Measurements from ENCODE around the gene MAPK14.
"Not testable (repeated sequence)": the region's sequence is repeated elsewhere in the genome, so short reads cannot be mapped to it uniquely, and the experiment has no call there.

Gene MAPK14

GRCh38 chr6:36121787-36122494 lies 94.3 kb downstream of the MAPK14 start:
- no peak overlapping the region for H3K27ac ChIP-seq
- in situ Hi-C loops (cut with HindIII; ENCODE audit: low pct_ligation_motif_present, low sequenced_read_pairs) = no loop called here
- no peak overlapping the region for H3K4me3 ChIP-seq (ENCODE audit: low read depth, low read length)
- H3K36me3 ChIP-seq (replicated peaks) = no peaks in the 10 kb centered on the region
- no peak for DNase-seq
- TF ChIP-seq, protein P1, sequence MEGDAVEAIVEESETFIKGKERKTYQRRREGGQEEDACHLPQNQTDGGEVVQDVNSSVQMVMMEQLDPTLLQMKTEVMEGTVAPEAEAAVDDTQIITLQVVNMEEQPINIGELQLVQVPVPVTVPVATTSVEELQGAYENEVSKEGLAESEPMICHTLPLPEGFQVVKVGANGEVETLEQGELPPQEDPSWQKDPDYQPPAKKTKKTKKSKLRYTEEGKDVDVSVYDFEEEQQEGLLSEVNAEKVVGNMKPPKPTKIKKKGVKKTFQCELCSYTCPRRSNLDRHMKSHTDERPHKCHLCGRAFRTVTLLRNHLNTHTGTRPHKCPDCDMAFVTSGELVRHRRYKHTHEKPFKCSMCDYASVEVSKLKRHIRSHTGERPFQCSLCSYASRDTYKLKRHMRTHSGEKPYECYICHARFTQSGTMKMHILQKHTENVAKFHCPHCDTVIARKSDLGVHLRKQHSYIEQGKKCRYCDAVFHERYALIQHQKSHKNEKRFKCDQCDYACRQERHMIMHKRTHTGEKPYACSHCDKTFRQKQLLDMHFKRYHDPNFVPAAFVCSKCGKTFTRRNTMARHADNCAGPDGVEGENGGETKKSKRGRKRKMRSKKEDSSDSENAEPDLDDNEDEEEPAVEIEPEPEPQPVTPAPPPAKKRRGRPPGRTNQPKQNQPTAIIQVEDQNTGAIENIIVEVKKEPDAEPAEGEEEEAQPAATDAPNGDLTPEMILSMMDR (IDR thresholded peaks at IDR 0.05; ENCODE audit: low read depth, low read length, missing control alignments) = no peak
- H3K27me3 ChIP-seq (replicated peaks) = no peaks in the 10 kb centered on the region

DNA sequence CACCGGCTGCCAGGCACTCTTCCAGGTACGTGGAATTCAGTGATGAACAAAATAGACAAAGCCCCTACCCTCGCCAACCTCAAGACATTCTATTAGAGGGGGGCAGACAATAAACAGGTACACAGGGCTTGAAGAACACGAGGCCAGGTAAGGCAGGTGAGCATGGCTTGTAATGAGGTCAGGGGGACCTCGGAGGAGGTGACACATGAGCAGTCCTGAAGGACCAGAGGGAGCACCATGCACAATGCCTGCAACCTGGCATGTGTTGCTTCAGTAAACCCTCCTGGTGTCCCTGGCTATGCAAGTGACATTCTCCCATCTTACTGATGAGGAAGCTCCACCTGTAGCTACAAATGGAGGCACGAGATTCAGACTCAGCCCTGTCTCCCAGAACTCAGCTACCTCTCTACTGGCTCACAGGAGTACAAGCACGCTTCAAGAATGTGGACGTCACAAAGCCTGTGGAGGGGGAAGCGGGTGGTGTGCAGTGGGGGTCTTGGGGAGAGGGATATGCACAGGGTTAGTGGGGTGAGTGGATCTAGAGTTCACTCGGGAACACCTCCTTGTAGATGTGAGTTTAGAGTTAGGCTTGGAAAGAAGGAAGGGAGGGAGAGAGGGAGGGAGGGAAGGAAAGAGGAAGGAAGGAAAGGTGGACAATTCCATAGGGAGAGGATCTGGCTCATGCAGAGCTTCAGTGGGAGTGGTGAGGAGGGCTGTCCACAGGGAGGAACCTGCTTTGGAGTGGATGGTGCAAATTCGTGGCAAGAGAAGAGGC lies 95.1 kb downstream of the MAPK14 start:
- Histone ChIP-seq H3K36me3 (replicated peaks) (no peaks in the 10 kb centered on the region), H3K27me3 (replicated peaks) (no peaks in the 10 kb centered on the region), H3K4me3 (ENCODE audit: low read depth, low read length) (no peak overlapping the region), H3K27ac (no peak overlapping the region)
- in situ Hi-C loops (cut with HindIII; ENCODE audit: low pct_ligation_motif_present, low sequenced_read_pairs) = no loop called here
- DNase-seq = no peak
- TF ChIP-seq, protein P1 (IDR thresholded peaks at IDR 0.05; ENCODE audit: low read depth, low read length, missing control alignments) = no peak

DNA sequence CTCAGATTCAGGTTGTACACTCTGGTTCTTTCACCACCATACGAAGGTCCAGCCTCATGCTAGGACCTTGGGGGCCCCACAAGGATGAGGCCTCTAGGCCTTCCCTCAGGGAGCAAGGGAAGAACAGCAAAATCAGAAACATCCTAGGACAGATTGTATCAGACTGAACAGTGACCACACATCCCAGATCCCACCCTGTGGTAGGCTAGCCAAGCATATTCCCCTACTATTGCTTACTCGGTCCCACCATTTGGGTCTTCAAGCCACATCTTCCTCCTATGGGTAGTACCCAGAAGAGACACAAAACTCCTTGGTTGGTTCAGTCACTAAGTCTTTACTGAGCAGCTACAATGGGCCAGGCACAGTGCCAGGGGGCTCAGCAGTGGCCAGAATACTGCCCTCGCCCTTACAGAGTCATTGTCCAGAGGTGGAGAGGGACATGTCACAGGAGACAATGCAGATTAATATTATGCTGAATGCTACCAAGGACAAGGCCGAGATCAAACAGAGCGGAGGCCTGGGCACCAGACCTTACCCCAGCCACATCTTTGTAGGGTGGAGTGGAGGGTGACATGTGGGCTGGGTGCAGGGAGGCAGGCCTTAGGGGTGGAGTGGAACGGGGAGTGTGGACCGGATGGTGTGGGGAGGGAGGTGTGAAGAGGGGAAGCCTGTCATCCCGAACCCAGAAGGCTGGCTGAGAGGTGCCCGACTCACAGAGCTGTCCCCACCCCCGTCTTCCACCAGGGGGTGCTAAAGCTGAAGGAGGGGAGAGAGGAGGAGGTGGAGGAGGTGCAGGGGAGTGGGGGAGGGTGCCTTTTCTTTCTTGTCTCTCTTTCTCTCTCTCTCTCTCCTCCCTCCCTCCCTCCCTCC lies 95.9 kb downstream of the MAPK14 start:
- H3K36me3 ChIP-seq (replicated peaks) = no peaks in the 10 kb centered on the region
- H3K27me3 ChIP-seq (replicated peaks) = no peaks in the 10 kb centered on the region
- H3K4me3 ChIP-seq (ENCODE audit: low read depth, low read length) = no peak overlapping the region
- TF ChIP-seq, protein P1 (IDR thresholded peaks at IDR 0.05; ENCODE audit: low read depth, low read length, missing control alignments) = peak; percentile 89
- H3K27ac ChIP-seq = no peak overlapping the region
- DNase-seq = peak; percentile 49
- in situ Hi-C loops (cut with HindIII; ENCODE audit: low pct_ligation_motif_present, low sequenced_read_pairs) = no loop called here

DNA sequence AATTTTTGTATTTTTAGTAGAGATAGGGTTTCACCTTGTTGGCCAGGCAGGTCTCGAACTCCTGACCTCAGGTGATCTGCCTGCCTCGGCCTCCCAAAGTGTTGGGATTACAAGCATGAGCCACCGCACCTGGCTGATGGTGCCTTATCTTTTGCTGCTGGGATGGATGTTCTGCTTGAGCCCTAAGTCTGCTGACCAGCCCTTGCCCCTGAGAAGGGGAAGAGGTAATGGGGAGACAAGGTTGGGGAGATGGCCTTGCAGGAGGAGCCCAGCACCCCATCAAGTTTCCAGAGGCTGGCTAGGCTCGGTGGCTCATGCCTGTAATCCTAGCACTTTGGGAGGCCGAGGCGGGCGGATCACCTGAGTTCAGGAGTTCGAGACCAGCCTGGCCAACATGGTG lies 96.7 kb downstream of the MAPK14 start:
- H3K27me3 ChIP-seq (replicated peaks); H3K27ac ChIP-seq; DNase-seq; in situ Hi-C loops (cut with HindIII; ENCODE audit: low pct_ligation_motif_present, low sequenced_read_pairs); H3K4me3 ChIP-seq (ENCODE audit: low read depth, low read length); H3K36me3 ChIP-seq (replicated peaks): not testable (repeated sequence)

DNA sequence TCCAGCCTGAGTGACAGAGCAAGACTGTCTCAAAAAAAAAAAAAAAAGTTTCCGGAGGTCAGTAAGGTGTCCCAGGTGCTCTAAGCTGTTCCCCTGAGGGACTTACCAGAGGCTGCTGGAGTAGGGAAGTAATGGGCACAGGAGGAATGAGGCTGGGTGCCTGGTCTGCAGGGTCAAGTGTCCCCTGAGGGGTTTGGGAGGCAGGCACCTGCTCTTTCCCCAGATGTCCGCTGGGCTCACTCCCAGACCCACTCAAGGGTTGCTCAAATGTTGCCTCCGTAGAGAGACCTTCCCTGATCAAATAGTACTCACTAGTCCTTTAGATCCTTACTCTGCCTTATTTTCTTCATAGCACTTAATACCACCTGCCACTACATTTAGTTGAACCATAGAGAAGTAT lies 97.3 kb downstream of the MAPK14 start:
- no peaks in the 10 kb centered on the region for H3K36me3 ChIP-seq (replicated peaks)
- H3K4me3 ChIP-seq (ENCODE audit: low read depth, low read length) = no peak overlapping the region
- in situ Hi-C loops (cut with HindIII; ENCODE audit: low pct_ligation_motif_present, low sequenced_read_pairs) = no loop called here
- no peak for DNase-seq
- H3K27ac ChIP-seq = no peak overlapping the region
- TF ChIP-seq, protein P1 (IDR thresholded peaks at IDR 0.05; ENCODE audit: low read depth, low read length, missing control alignments) = no peak
- H3K27me3 ChIP-seq (replicated peaks) = no peaks in the 10 kb centered on the region

GRCh38 chr6:36125575-36125974 lies 98.0 kb downstream of the MAPK14 start:
- no peak for DNase-seq
- in situ Hi-C loops (cut with HindIII; ENCODE audit: low pct_ligation_motif_present, low sequenced_read_pairs) = no loop called here
- TF ChIP-seq, protein P1 (IDR thresholded peaks at IDR 0.05; ENCODE audit: low read depth, low read length, missing control alignments) = no peak

More at GRCh38 chr6:36125575-36125974, 98.0 kb downstream of the MAPK14 start:
- Histone ChIP-seq H3K36me3 (replicated peaks) (no peaks in the 10 kb centered on the region), H3K4me3 (ENCODE audit: low read depth, low read length) (no peak overlapping the region), H3K27me3 (replicated peaks) (no peaks in the 10 kb centered on the region), H3K27ac (no peak overlapping the region)
